GM12878 (cell line): Measurements from ENCODE around the gene ARMC3.

Experiments used
- DPF2 ChIP-seq: fragments of 450-650 bp; IDR thresholded peaks from 2 replicates; pipeline ENCODE4 v1.6.1; 2017; ENCODE audit warnings: mild to moderate bottlenecking
- EP300 ChIP-seq, 2 experiments: fragments of 150-350 bp in 1 of 2; IDR thresholded peaks; 2 replicates each; pipeline ENCODE4 v1.6.1; 2011 to 2012; ENCODE audit warnings: low read depth in 2 of 2, low read length in 2 of 2, borderline replicate concordance in 1 of 2, improper control_type of control experiment in 1 of 2, inconsistent platforms in 1 of 2; ENCODE audit not compliant: control insufficient read depth in 1 of 2
- ESRRA ChIP-seq: IDR thresholded peaks from 2 replicates; pipeline ENCODE4 v1.6.1; 2012; ENCODE audit warnings: mild to moderate bottlenecking, low read length, improper control_type of control experiment
- FOXM1 ChIP-seq: IDR thresholded peaks from 2 replicates; pipeline ENCODE4 v1.6.1; 2012; ENCODE audit warnings: low read depth, mild to moderate bottlenecking, inconsistent platforms, low read length, moderate library complexity
- HDGF ChIP-seq: fragments of 450-650 bp; IDR thresholded peaks from 2 replicates; pipeline ENCODE4 v1.6.1; 2016; ENCODE audit warnings: antibody characterized with exemption
- JUND ChIP-seq: IDR thresholded peaks from 2 replicates; pipeline ENCODE4 v1.6.1; 2012; ENCODE audit warnings: low read depth, mild to moderate bottlenecking, low read length, improper control_type of control experiment, moderate library complexity
- NKRF ChIP-seq: fragments of 450-650 bp; conservative IDR thresholded peaks from 2 replicates; pipeline ENCODE4 v1.6.1; 2017; ENCODE audit warnings: mild to moderate bottlenecking, moderate library complexity
- POLR2A ChIP-seq: IDR thresholded peaks from 2 replicates; pipeline ENCODE4 v1.6.1; 2011; ENCODE audit warnings: low read depth, mild to moderate bottlenecking, low read length
- RAD21 ChIP-seq: IDR thresholded peaks from 2 replicates; pipeline ENCODE4 v1.6.1; 2011; ENCODE audit warnings: mild to moderate bottlenecking, low read depth, low read length, moderate library complexity; ENCODE audit not compliant: insufficient read depth
- SIN3A ChIP-seq: IDR thresholded peaks from 2 replicates; pipeline ENCODE4 v1.6.1; 2012; ENCODE audit warnings: low read depth, low read length, improper control_type of control experiment
- TAF1 ChIP-seq: IDR thresholded peaks from 2 replicates; pipeline ENCODE4 v1.6.1; 2011; ENCODE audit warnings: mild to moderate bottlenecking, low read depth, low read length, borderline replicate concordance
- ZNF207 ChIP-seq: fragments of 450-650 bp; IDR thresholded peaks from 2 replicates; pipeline ENCODE4 v1.6.1; 2014; ENCODE audit warnings: antibody characterized with exemption, mild to moderate bottlenecking, borderline replicate concordance
- TF ChIP-seq, protein P1 (sequence below), 3 experiments: IDR thresholded peaks in 2 of 3; conservative IDR thresholded peaks in 1 of 3; 2 replicates each; pipeline ENCODE4 v1.5.1; 2011; ENCODE audit warnings: low read depth in 3 of 3, low read length in 3 of 3, mild to moderate bottlenecking in 3 of 3, control low read depth in 2 of 3, moderate library complexity in 2 of 3, inconsistent platforms in 1 of 3, mixed read lengths in 1 of 3; ENCODE audit not compliant: control insufficient read depth in 2 of 3, insufficient read depth in 1 of 3; ENCODE audit errors: extremely low read depth in 1 of 3
- TF ChIP-seq, protein P2 (sequence below): IDR thresholded peaks from 2 replicates; pipeline ENCODE4 v1.6.1; 2011; ENCODE audit warnings: low read depth, mild to moderate bottlenecking, low read length, moderate library complexity, borderline replicate concordance; ENCODE audit errors: extremely low read depth

- TF ChIP-seq EP300 (IDR thresholded peaks at IDR 0.05; ENCODE audit: borderline replicate concordance in 1 of 2, control insufficient read depth in 1 of 2, low read depth in 2 of 2, low read length in 2 of 2) (no peak), POLR2A (no peak), RAD21 (no peak), JUND (no peak), NKRF (no peak), DPF2 (no peak), ZNF207 (no peak), TAF1 (no peak), ESRRA (no peak), HDGF (no peak), SIN3A (no peak), FOXM1 (no peak)
- TF ChIP-seq, protein P1, sequence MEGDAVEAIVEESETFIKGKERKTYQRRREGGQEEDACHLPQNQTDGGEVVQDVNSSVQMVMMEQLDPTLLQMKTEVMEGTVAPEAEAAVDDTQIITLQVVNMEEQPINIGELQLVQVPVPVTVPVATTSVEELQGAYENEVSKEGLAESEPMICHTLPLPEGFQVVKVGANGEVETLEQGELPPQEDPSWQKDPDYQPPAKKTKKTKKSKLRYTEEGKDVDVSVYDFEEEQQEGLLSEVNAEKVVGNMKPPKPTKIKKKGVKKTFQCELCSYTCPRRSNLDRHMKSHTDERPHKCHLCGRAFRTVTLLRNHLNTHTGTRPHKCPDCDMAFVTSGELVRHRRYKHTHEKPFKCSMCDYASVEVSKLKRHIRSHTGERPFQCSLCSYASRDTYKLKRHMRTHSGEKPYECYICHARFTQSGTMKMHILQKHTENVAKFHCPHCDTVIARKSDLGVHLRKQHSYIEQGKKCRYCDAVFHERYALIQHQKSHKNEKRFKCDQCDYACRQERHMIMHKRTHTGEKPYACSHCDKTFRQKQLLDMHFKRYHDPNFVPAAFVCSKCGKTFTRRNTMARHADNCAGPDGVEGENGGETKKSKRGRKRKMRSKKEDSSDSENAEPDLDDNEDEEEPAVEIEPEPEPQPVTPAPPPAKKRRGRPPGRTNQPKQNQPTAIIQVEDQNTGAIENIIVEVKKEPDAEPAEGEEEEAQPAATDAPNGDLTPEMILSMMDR (IDR thresholded peaks at IDR 0.05 in 2 of 3, conservative IDR thresholded peaks at IDR 0.05 in 1 of 3; ENCODE audit: control insufficient read depth in 2 of 3, extremely low read depth in 1 of 3, insufficient read depth in 1 of 3, low read depth in 3 of 3, low read length in 3 of 3), result no peak
- TF ChIP-seq, protein P2, sequence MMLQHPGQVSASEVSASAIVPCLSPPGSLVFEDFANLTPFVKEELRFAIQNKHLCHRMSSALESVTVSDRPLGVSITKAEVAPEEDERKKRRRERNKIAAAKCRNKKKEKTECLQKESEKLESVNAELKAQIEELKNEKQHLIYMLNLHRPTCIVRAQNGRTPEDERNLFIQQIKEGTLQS, result no peak
Observed at GRCh38 chr10:22942437-22942836, 14.6 kb downstream of the ARMC3 start.
